CD4-positive, CD25-positive, alpha-beta regulatory T cell (primary cell): Measurements from ENCODE around the gene DHRS7B. TPM values are rescaled to one million over a fixed set of nuclear protein-coding genes. Genes with fewer than 3 reads are reported as not detected.
"Not testable (repeated sequence)": the region's sequence is repeated elsewhere in the genome, so short reads cannot be mapped to it uniquely, and the experiment has no call there.

ENCODE experiments used
- ATAC-seq, 2 donors: fragments of 150-1000 bp; cut with Tn5 transposase; one replicate each; pipeline ENCODE4 v1.10.0; 2021; ENCODE audit warnings: low read depth in 2 of 2, moderate number of reproducible peaks in 2 of 2, moderate library complexity in 1 of 2
- DNase-seq, 3 donors: peaks; one replicate each; pipeline versions ENCODE4 v3.0.0 to v3.0.0-alpha.2; 2012 to 2022; ENCODE audit warnings: mixed read lengths in 1 of 3
- H3K27ac ChIP-seq: one replicate; pipeline ENCODE4 v1.7.0; 2013; ENCODE audit warnings: mild to moderate bottlenecking, low read length; ENCODE audit not compliant: insufficient read depth, poor library complexity, severe bottlenecking
- H3K27me3 ChIP-seq: one replicate; pipeline ENCODE4 v1.7.0; 2013; ENCODE audit warnings: low read length; ENCODE audit not compliant: control insufficient read depth, insufficient read depth
- H3K36me3 ChIP-seq: one replicate; pipeline ENCODE4 v1.7.0; 2013; ENCODE audit warnings: mild to moderate bottlenecking, low read length, moderate library complexity; ENCODE audit not compliant: control insufficient read depth, insufficient read depth
- H3K4me1 ChIP-seq: 2 replicates; pipeline ENCODE4 v1.7.0; 2013; ENCODE audit warnings: mild to moderate bottlenecking, low read length; ENCODE audit not compliant: insufficient read depth, control insufficient read depth, poor library complexity, severe bottlenecking
- H3K4me3 ChIP-seq: one replicate; pipeline ENCODE4 v1.7.0; 2013; ENCODE audit warnings: low read depth, mild to moderate bottlenecking, low read length, moderate library complexity
- H3K9me3 ChIP-seq, 2 experiments: 1 replicate in 1 of 2; 2 replicates in 1 of 2; pipeline ENCODE4 v1.7.0; 2013; ENCODE audit warnings: low read length in 2 of 2, mild to moderate bottlenecking in 1 of 2, moderate library complexity in 1 of 2; ENCODE audit not compliant: control insufficient read depth in 2 of 2
- H3K27ac Mint-ChIP-seq, 3 donors: one replicate each; pipeline ENCODE4 v1.8.0; 2020 to 2022; ENCODE audit warnings: mild to moderate bottlenecking in 3 of 3, mixed read lengths in 3 of 3, moderate library complexity in 2 of 3
- H3K27me3 Mint-ChIP-seq: one replicate; pipeline ENCODE4 v1.8.0; 2022; ENCODE audit warnings: mild to moderate bottlenecking, mixed read lengths
- H3K36me3 Mint-ChIP-seq: one replicate; pipeline ENCODE4 v1.8.0; 2020; ENCODE audit warnings: mixed read lengths
- H3K4me1 Mint-ChIP-seq, 4 donors: one replicate each; pipeline ENCODE4 v1.8.0; 2020 to 2022; ENCODE audit warnings: mixed read lengths in 4 of 4, mild to moderate bottlenecking in 1 of 4
- H3K4me3 Mint-ChIP-seq, 4 donors: one replicate each; pipeline ENCODE4 v1.8.0; 2020 to 2022; ENCODE audit warnings: mild to moderate bottlenecking in 4 of 4, mixed read lengths in 4 of 4, moderate library complexity in 3 of 4
- H3K9me3 Mint-ChIP-seq, 7 donors: one replicate each; pipeline ENCODE4 v1.8.0; 2020 to 2022; ENCODE audit warnings: mixed read lengths in 7 of 7, mild to moderate bottlenecking in 3 of 7, moderate library complexity in 2 of 7
- polyA plus RNA-seq, 4 donors: library from polyadenylated mRNA; unstranded; fragments of 300-500 nt; fragmentation: Illumina TruSeq; gene quantifications; one replicate each; pipeline ENCODE4 v1.2.3, GENCODE V29; 2021
- total RNA-seq: library from RNA; stranded (reverse); gene quantifications from one replicate; pipeline ENCODE4 v1.2.3, GENCODE V29; 2022

Gene DHRS7B
- total and polyA plus RNA-seq, 5 donors from 2014 or later: 7.6 to 17.2 (median 12.2) TPM

DNA sequence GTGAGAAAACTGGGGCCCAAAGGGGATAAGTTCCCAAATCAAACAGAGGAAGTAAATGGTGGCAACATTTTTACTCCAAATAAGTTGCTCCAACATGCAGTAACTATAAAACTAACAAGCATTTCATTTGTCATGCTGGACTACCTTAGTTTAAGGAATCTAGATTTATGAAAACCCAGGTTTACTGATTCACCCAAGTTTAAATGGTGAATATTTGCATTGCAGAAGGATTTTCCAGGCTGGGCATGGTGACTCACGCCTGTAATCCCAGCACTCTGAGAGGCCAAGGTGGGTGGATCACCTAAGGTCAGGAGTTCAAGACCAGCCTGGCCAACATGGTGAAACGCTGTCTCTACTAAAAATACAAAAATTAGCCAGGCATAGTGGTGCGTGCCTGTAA, 17.5 kb downstream of the DHRS7B start:
- Mint-ChIP-seq H3K4me1 (peaks cover 0 to 11% (median 3%) of the 10 kb centered on the region in 4 donors), H3K9me3 (peaks cover 0 to 15% (median 4%) of the 10 kb centered on the region in 7 donors), H3K36me3 (peaks cover 26% of the 10 kb centered on the region)
- H3K27me3 Mint-ChIP-seq, H3K9me3 ChIP-seq, H3K4me3 ChIP-seq, H3K4me3 Mint-ChIP-seq, H3K27ac Mint-ChIP-seq, DNase-seq, H3K4me1 ChIP-seq, H3K27me3 ChIP-seq, ATAC-seq, H3K27ac ChIP-seq, H3K36me3 ChIP-seq: not testable (repeated sequence)

DNA sequence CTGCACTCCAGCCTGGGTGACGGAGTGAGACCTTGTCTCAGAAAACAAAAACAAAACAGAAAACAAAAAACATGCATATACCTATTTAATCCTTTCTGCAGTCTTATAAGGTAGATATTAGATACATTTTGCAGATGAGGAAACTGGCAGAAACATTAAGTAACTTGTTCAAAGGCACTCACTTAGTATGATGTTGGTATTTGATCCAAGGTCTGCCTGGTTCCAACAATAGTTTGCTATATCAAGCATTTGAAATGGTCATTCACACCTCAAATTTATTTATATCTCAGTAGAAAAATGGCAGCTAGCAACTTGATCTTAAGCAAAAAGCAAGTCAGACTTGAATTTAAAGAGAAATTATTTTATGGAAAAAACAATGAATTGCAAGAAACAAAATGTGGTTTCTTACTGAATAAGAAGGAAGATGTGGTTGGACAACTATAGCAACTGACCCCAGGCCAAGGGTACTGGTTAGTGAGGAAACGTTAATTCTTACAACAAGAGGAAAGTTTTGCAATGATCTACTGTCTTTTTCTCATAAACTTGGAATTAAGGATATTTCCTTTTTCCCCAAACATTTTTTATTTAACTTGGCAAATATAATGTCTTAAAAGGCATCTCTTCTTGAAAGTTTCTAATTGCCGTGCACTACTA, 19.7 kb downstream of the DHRS7B start:
- Histone ChIP-seq H3K27me3 (no peaks in the 10 kb centered on the region), H3K4me3 (no peak overlapping the region), H3K36me3 (peaks cover 2% of the 10 kb centered on the region), H3K4me1 (no peaks in the 10 kb centered on the region), H3K27ac (no peak overlapping the region), H3K9me3 (peaks cover 0 to 10% of the 10 kb centered on the region in 2 experiments)
- Mint-ChIP-seq H3K27ac (no peak overlapping the region), H3K4me3 (no peak overlapping the region), H3K4me1 (peaks cover 0 to 7% (median 3%) of the 10 kb centered on the region in 4 donors), H3K27me3 (peaks cover 4% of the 10 kb centered on the region), H3K36me3 (peaks cover 26% of the 10 kb centered on the region), H3K9me3 (peaks cover 0 to 22% (median 4%) of the 10 kb centered on the region in 7 donors)
- DNase-seq (no peak), ATAC-seq (no peak)

GRCh38 chr17:21149621-21150020, 22.9 kb downstream of the DHRS7B start:
- Mint-ChIP-seq H3K27ac (no peak overlapping the region), H3K9me3 (peaks cover 3 to 37% (median 10%) of the 10 kb centered on the region in 7 donors), H3K36me3 (peaks cover 33% of the 10 kb centered on the region), H3K4me1 (peaks cover 0 to 7% (median 6%) of the 10 kb centered on the region in 4 donors), H3K27me3 (peaks cover 4% of the 10 kb centered on the region), H3K4me3 (no peak overlapping the region)
- no peak for ATAC-seq
- Histone ChIP-seq H3K4me1 (no peaks in the 10 kb centered on the region), H3K36me3 (no peaks in the 10 kb centered on the region), H3K9me3 (peaks cover 6 to 10% of the 10 kb centered on the region in 2 experiments), H3K4me3 (no peak overlapping the region), H3K27ac (no peak overlapping the region), H3K27me3 (no peaks in the 10 kb centered on the region)
- no peak for DNase-seq

- no peak for ATAC-seq
- no peak overlapping the region for H3K4me3 Mint-ChIP-seq
- H3K36me3 Mint-ChIP-seq: peaks cover 16% of the 10 kb centered on the region
- Histone ChIP-seq H3K4me3 (no peak overlapping the region), H3K36me3 (no peaks in the 10 kb centered on the region), H3K27ac (no peak overlapping the region), H3K4me1 (no peaks in the 10 kb centered on the region), H3K27me3 (no peaks in the 10 kb centered on the region), H3K9me3 (peaks cover 14 to 15% of the 10 kb centered on the region in 2 experiments)
- H3K4me1 Mint-ChIP-seq: peaks cover 0 to 20% (median 8%) of the 10 kb centered on the region in 4 donors
- H3K27ac Mint-ChIP-seq: no peak overlapping the region
- no peak for DNase-seq
- H3K9me3 Mint-ChIP-seq: peaks cover 3 to 39% (median 10%) of the 10 kb centered on the region in 7 donors
- peaks cover 4% of the 10 kb centered on the region for H3K27me3 Mint-ChIP-seq
Observed at GRCh38 chr17:21152731-21153130, 26.0 kb downstream of the DHRS7B start.

DNA sequence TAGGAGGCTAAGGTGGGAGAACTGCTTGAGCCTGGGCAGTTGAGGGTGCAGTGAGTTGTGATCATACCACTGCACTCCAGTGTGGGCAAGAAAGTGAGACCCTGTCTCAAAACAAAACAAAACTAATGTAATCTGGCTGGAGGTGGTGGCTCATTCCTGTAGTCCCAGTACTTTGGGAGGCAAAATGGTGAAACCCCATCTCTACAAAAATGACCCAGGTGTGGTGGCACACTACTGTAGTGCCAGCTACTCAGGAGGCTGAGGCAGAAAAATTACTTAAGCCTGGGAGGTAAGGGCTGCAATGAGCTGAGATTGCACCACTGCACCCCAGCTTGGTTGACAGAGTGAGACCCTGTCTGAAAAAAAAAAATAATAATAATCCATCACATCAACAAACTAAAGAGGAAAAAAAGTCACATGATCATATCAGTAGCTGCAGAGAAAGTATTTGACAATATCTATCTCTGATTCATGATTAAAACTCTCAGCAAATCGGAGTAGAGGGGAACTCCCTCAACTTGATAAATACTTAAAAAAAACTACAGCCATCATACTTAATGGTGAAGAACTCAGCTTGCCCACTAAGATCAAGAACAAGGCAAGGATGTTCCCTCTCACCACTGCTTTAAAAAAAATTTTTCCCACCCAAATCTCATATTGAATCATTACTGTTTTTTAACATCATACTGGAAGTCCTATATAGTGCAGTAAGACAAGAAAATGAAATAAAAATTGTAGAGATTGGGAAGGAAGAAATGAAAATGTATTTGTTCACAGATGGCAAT, 31.0 kb downstream of the DHRS7B start:
- H3K36me3 Mint-ChIP-seq: peaks cover 11% of the 10 kb centered on the region
- H3K27me3 Mint-ChIP-seq: no peaks in the 10 kb centered on the region
- Histone ChIP-seq H3K27me3 (no peaks in the 10 kb centered on the region), H3K9me3 (peaks cover 5 to 14% of the 10 kb centered on the region in 2 experiments), H3K4me3 (no peak overlapping the region), H3K36me3 (no peaks in the 10 kb centered on the region), H3K4me1 (no peaks in the 10 kb centered on the region), H3K27ac (no peak overlapping the region)
- no peak overlapping the region for H3K4me3 Mint-ChIP-seq
- ATAC-seq (no peak), DNase-seq (no peak)
- no peak overlapping the region for H3K27ac Mint-ChIP-seq
- H3K9me3 Mint-ChIP-seq: peaks cover under 1 to 21% (median 7%) of the 10 kb centered on the region in 7 donors
- H3K4me1 Mint-ChIP-seq: peaks cover 4 to 27% (median 17%) of the 10 kb centered on the region in 4 donors

GRCh38 chr17:21160401-21160800, 33.6 kb downstream of the DHRS7B start:
- ATAC-seq (no peak), DNase-seq (no peak)
- Mint-ChIP-seq H3K36me3 (no peaks in the 10 kb centered on the region), H3K27me3 (no peaks in the 10 kb centered on the region), H3K9me3 (peaks cover 0 to 2% (median 0%) of the 10 kb centered on the region in 7 donors), H3K27ac (no peak overlapping the region), H3K4me3 (no peak overlapping the region), H3K4me1 (peaks cover 7 to 19% (median 14%) of the 10 kb centered on the region in 4 donors)
- Histone ChIP-seq H3K4me3 (no peak overlapping the region), H3K27ac (no peak overlapping the region), H3K4me1 (no peaks in the 10 kb centered on the region), H3K9me3 (peaks cover 3 to 4% of the 10 kb centered on the region in 2 experiments), H3K36me3 (no peaks in the 10 kb centered on the region), H3K27me3 (no peaks in the 10 kb centered on the region)

GRCh38 chr17:21161498-21162393, 35.0 kb downstream of the DHRS7B start:
- Histone ChIP-seq H3K4me1 (no peaks in the 10 kb centered on the region), H3K27ac (no peak overlapping the region), H3K36me3 (no peaks in the 10 kb centered on the region), H3K4me3 (no peak overlapping the region), H3K9me3 (no peaks in the 10 kb centered on the region), H3K27me3 (no peaks in the 10 kb centered on the region)
- Mint-ChIP-seq H3K36me3 (no peaks in the 10 kb centered on the region), H3K27me3 (no peaks in the 10 kb centered on the region), H3K4me3 (no peak overlapping the region), H3K27ac (peak overlapping the region in 2 of 3 donors; percentile 31 to 49), H3K4me1 (peaks cover 9 to 22% (median 13%) of the 10 kb centered on the region in 4 donors), H3K9me3 (no peaks in the 10 kb centered on the region)
- ATAC-seq: no peak
- no peak for DNase-seq
